NCI-H446 (cell line): ENCODE measurements around the gene KRTAP29-1.
A peak's percentile ranks its signal among the peaks of the same experiment; 100 is the strongest.

Experiments used
- DNase-seq, 2 experiments: peaks; one replicate each; lab custom pipeline; 2025; lab: John Stamatoyannopoulos, UW

Gene KRTAP29-1

DNA sequence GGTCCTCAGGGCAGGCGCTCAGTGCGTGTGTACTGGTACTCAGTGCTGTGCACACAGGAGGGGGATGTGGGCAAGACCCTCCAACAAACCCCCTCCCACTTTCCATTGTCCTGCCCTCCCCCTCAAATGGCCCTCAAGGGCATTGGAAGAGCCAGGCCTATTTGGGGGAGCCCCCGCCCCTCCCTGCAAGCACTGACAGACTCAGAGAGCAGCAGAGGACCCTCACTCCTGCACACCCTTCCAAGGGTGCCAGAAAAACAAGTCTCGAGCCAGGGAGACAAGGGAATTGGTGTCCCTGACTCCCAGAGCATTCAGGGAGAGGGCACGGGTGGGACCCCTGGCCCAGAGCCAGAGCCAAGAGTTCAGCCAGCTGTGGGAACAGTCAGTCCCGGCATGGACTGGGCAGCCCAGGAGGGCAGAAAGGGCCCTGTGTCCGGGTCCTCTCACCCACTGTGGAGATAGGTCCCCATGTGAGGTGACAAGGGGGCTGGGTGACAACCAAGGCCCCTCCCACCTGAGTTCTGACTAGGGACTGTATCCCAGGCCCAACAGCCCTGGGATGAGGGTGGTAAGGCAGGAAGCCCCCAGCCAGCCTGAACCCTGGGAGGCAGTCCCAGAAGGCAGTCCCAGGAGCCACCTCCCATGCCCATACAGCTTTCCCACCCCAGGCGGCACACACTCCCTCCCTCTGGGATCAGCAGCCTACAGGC is 24.9 kb upstream of the KRTAP29-1 start:
- DNase-seq: no peak

DNA sequence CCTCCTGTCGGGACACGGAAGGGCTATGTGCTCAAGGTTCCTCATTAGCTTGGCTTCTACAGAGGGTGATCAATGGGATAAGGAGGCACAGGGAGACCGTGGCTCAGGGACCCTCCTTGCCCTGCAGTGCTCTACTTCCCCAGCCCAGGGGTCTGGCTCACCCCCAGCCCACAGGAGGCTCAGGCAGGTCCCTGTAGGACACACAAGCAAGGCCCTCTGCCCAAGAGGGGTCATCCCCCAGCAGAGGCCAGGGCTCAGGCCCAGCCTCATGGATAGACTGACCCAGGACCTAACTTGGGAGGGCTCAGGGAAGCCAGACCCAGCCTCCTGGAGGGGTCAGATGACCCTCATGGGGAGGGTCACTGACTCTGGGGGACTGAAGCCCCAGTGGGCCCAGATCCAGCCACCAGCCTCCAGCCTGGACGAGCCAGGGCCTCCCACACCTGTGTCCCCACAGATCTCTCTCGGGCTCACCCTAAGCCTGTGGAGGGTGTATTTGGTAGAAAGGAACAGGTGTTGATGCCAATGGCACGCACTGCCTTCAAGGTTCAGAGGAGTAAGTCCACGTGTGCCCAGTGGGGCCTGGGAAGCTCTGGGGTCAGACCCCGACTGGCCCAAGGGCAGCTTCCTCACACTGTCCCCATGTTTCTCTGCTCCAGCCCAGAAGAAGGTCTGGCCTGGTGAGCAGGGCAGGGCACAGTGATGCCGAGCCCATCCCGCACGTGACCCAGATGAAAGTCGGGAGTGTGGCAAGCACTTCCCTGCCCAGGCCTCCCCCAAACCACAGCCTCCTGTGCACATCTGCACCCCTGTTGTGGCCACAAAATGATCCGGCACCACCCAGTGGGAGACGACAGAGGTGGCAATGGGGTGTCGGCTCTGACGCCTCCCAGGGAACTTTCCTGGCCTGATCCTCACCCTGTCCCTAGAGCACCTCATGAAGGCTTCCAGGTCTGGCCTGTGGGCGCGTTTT is 23.8 kb upstream of the KRTAP29-1 start:
- no peak for DNase-seq

DNA sequence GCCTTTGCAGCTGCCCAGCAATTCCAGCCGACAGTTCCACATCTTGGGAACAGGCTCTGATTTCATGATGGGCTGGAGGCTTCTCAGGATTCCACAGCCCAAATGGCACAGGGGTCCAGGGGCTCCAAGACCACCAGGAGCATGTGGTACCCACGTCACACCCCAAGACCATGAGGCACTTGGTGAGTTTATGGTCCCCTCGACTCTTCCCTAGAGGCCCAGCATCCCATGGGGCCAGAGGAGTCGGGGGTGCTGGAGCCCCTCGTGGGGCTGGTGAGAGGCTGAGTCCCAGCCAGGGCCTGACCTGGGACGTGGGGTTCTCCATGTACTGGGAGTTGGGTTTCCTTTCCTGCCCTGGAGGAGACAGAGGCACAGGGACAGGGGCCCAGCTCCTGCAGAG is 23.0 kb upstream of the KRTAP29-1 start:
- no peak for DNase-seq

DNA sequence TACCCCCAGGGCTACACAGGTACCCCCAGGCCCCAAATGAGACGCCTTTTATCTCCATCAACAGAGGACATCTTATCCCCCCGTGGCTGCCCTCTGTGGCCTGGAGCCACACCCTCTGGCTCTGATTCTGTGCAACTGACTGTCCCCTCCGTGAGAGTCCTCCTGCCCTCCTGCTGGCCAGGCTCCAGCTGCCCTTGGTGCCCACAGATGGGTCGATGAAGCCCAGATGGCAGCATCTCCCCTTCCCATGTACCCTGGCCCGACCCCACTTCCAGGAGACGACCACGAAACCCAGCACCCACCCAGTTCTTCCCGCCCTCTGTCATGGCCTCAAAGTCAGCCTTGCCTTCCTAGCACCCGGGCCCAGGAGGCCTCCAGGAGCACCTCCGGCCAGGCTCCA is 22.5 kb upstream of the KRTAP29-1 start:
- no peak for DNase-seq

GRCh38 chr17:41324180-41325075 is 21.8 kb upstream of the KRTAP29-1 start:
- DNase-seq: no peak

DNA sequence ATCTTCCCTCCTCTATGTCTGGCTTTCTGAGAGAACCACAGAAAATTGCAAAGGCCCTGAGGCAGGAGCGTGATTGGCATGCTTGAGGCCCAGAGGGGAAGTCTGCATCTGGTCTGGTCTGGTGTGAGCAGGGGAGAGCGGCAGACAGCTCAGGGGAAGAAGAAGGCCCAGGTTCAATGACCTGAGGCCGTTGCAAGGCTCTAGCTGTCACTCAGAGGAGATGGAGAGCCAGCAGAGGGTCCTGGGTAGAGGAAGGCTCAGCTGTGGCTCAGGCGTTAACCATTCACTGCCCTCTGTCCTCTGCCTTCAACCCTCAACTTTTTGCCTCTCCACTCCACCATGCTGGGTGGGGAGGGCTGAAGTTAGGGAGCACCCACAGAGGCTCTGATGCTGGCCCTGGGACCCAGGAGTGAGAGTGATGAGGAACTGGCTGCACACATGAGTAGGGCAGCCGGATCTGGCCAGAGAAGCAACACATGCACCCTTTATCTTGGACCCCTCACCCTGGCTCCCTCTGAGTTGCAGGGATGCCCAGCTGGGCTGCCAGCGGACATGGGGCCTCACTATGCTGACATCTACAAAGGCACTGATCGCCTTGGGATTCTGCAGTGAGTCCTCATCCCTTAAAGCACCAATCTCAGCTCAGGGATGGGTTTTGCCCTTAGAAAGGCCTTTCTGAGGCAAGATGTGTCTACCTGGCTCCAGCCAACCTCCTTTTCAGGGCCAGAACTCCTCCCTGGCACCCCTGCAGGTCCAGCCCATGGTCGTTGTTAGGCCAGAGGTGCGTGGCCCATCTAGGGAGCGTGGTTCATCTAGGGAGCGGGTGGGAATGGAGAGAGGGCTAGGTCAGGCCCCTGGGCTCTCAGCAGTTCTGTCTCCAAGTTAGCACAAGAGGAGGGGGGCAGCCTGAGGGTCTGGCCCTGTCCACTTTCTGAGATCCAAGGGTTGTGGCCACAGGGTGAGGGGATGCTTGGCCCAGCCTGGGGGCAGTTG is 20.5 kb upstream of the KRTAP29-1 start:
- DNase-seq: no peak

GRCh38 chr17:41322094-41322902 is 19.6 kb upstream of the KRTAP29-1 start:
- peak in 1 of 2 experiments; percentile 24 for DNase-seq

DNA sequence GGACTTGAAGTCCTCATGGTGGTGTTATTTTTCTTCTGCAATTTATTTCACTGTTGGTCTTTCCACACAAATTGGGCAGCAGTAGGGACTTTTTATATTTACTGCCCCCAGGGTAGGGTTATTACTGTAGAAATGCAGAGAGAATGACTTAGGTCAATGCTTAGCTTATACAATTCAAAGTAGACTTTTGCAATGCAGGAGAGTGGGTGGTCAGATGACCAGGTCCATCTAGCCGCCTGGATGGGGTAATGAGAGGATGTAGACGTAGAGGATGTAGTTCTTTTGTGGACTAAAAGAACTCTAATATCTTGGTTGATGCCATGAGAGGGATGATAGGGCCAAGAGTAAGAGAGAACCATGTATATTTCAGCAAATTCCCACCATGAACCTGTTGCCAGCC is 15.6 kb upstream of the KRTAP29-1 start:
- DNase-seq: no peak

- no peak for DNase-seq
Observed at GRCh38 chr17:41315814-41316445, 13.3 kb upstream of the KRTAP29-1 start.

GRCh38 chr17:41315204-41315794 is 12.6 kb upstream of the KRTAP29-1 start, which contains the start of gene KRTAP17-1:
Gene KRTAP17-1, minus strand, starts transcription at chr17:41315710. Its CDS starts 60 bp downstream, at chr17:41315650.
- DNase-seq: no peak

DNA sequence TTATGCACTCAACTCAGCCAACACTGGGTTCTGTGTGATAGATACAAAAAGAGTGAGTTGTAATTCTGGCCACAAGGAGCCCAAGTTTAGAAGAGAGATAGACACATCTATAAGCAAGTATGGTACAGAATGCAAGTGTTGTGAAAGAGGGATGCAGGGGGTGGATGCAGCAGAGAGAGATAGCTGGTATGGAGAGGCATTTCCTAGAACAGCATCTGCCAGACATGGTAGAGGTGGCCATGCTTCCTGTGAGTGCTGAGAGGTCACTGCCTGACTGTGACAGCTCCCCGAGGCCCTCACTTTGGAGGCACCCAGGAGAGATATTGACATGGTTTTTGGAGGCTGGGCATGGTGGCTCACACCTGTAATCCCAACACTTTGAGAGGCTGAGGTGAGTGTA is 8.5 kb upstream of the KRTAP29-1 start:
- no peak for DNase-seq

GRCh38 chr17:41308918-41309359 is 6.3 kb upstream of the KRTAP29-1 start, which contains the start of gene KRTAP16-1:
Gene KRTAP16-1, minus strand, starts transcription at chr17:41309309. Its CDS starts 56 bp downstream, at chr17:41309253.
- DNase-seq: no peak

GRCh38 chr17:41308251-41308917 is 5.7 kb upstream of the KRTAP29-1 start:
- DNase-seq: peak; percentile 40 to 81

GRCh38 chr17:41307647-41308046 is 5.0 kb upstream of the KRTAP29-1 start:
- peak; percentile 55 to 76 for DNase-seq

GRCh38 chr17:41304091-41304490 is 1.4 kb upstream of the KRTAP29-1 start:
- no peak for DNase-seq

- no peak for DNase-seq
Observed at GRCh38 chr17:41302981-41303380, 330 bp upstream of the KRTAP29-1 start.

GRCh38 chr17:41301204-41301790 is 1.4 kb downstream of the KRTAP29-1 start:
- no peak for DNase-seq
